Testis (tissue), 2 donors: Measurements from ENCODE around the gene LRP10.

Source experiments
- POLR2A ChIP-seq: fragments of 450-650 bp; IDR thresholded peaks from one replicate; pipeline ENCODE4 v1.6.1; 2017; ENCODE audit warnings: antibody characterized with exemption, mild to moderate bottlenecking, moderate library complexity
- TF ChIP-seq, protein P1 (sequence below), 3 experiments: fragments of 450-650 bp in 2 of 3; fragments of 200-600 bp in 1 of 3; sonication (generic) in 1 of 3; IDR thresholded peaks; one replicate each; pipeline ENCODE4 v1.5.1; 2016 to 2019; ENCODE audit warnings: antibody characterized with exemption in 3 of 3, mild to moderate bottlenecking in 2 of 3, moderate library complexity in 1 of 3

- TF ChIP-seq, protein P1, sequence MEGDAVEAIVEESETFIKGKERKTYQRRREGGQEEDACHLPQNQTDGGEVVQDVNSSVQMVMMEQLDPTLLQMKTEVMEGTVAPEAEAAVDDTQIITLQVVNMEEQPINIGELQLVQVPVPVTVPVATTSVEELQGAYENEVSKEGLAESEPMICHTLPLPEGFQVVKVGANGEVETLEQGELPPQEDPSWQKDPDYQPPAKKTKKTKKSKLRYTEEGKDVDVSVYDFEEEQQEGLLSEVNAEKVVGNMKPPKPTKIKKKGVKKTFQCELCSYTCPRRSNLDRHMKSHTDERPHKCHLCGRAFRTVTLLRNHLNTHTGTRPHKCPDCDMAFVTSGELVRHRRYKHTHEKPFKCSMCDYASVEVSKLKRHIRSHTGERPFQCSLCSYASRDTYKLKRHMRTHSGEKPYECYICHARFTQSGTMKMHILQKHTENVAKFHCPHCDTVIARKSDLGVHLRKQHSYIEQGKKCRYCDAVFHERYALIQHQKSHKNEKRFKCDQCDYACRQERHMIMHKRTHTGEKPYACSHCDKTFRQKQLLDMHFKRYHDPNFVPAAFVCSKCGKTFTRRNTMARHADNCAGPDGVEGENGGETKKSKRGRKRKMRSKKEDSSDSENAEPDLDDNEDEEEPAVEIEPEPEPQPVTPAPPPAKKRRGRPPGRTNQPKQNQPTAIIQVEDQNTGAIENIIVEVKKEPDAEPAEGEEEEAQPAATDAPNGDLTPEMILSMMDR (IDR thresholded peaks at IDR 0.05): no peak
- TF ChIP-seq POLR2A: no peak
These were observed 7.0 kb downstream of the LRP10 start for GRCh38 chr14:22878271-22879246.
